ENCODE data around the gene FCN1.

FCN1 gene

GRCh38 chr9:134913713-134914500 is 3.8 kb downstream of the FCN1 start:
- DNase-seq (ENCODE audit: low read depth in 3 of 3): no peak

GRCh38 chr9:134913041-134913712 is 4.5 kb downstream of the FCN1 start:
- no peak for DNase-seq (ENCODE audit: low read depth in 3 of 3)

- DNase-seq (ENCODE audit: low read depth in 3 of 3): no peak
Observed at GRCh38 chr9:134912126-134912840, 5.4 kb downstream of the FCN1 start.

- no peak for DNase-seq (ENCODE audit: low read depth in 3 of 3)
Observed at GRCh38 chr9:134909511-134910481, 7.9 kb downstream of the FCN1 start.

- no peak for DNase-seq (ENCODE audit: low read depth in 3 of 3)
Observed at GRCh38 chr9:134908524-134909309, 9.0 kb downstream of the FCN1 start.

GRCh38 chr9:134902936-134903335 is 14.8 kb downstream of the FCN1 start:
- no peak for DNase-seq (ENCODE audit: low read depth in 3 of 3)

- DNase-seq (ENCODE audit: low read depth in 3 of 3): no peak
Observed at GRCh38 chr9:134899818-134900217, 17.9 kb downstream of the FCN1 start.

- no peak for DNase-seq (ENCODE audit: low read depth in 3 of 3)
Observed at GRCh38 chr9:134899168-134899567, 18.5 kb downstream of the FCN1 start.

GRCh38 chr9:134898319-134898718 is 19.4 kb downstream of the FCN1 start:
- DNase-seq (ENCODE audit: low read depth in 3 of 3): no peak

GRCh38 chr9:134897584-134898170 is 20.0 kb downstream of the FCN1 start:
- no peak for DNase-seq (ENCODE audit: low read depth in 3 of 3)

GRCh38 chr9:134896834-134897583 is 20.7 kb downstream of the FCN1 start:
- DNase-seq (ENCODE audit: low read depth in 3 of 3): no peak

GRCh38 chr9:134895908-134896833 is 21.5 kb downstream of the FCN1 start:
- DNase-seq (ENCODE audit: low read depth in 3 of 3): no peak

- DNase-seq (ENCODE audit: low read depth in 3 of 3): no peak
Observed at GRCh38 chr9:134895567-134895907, 22.2 kb downstream of the FCN1 start.

GRCh38 chr9:134895097-134895496 is 22.6 kb downstream of the FCN1 start:
- DNase-seq (ENCODE audit: low read depth in 3 of 3): no peak

- no peak for DNase-seq (ENCODE audit: low read depth in 3 of 3)
Observed at GRCh38 chr9:134894136-134894860, 23.4 kb downstream of the FCN1 start.

- DNase-seq (ENCODE audit: low read depth in 3 of 3): no peak
Observed at GRCh38 chr9:134892820-134893420, 24.8 kb downstream of the FCN1 start.

- no peak for DNase-seq (ENCODE audit: low read depth in 3 of 3)
Observed at GRCh38 chr9:134892221-134892620, 25.5 kb downstream of the FCN1 start.
